HT-29 (cell line): Measurements from ENCODE around the gene WNT7B. TPM values are rescaled to one million over a fixed set of nuclear protein-coding genes. Genes with fewer than 3 reads are reported as not detected.

ENCODE experiments used
- DNase-seq: peaks from one replicate; pipeline ENCODE4 v3.0.0-alpha.2; 2015; ENCODE audit warnings: low spot score
- total RNA-seq: library from RNA; depleted of rRNA; stranded (reverse); fragments of >200 nt; shearing (Covaris generic); gene quantifications from 2 replicates; pipeline ENCODE4 v1.2.3, GENCODE V29; 2014

Gene WNT7B
- total RNA-seq, 1 experiment from 2014 or later: 31.4 TPM

- DNase-seq: no peak
These were observed 4.7 kb downstream of the WNT7B start for GRCh38 chr22:45972091-45972888.

- no peak for DNase-seq
These were observed 5.4 kb downstream of the WNT7B start for GRCh38 chr22:45971408-45972028.

- DNase-seq: no peak
These were observed 6.1 kb downstream of the WNT7B start for GRCh38 chr22:45970705-45971407.

- DNase-seq: no peak
These were observed 7.0 kb downstream of the WNT7B start for GRCh38 chr22:45969801-45970470.

GRCh38 chr22:45969414-45969799, 7.6 kb downstream of the WNT7B start:
- no peak for DNase-seq

GRCh38 chr22:45968751-45969413, 8.1 kb downstream of the WNT7B start:
- DNase-seq: no peak

GRCh38 chr22:45968003-45968650, 8.8 kb downstream of the WNT7B start:
- no peak for DNase-seq

GRCh38 chr22:45966895-45967365, 10.0 kb downstream of the WNT7B start:
- no peak for DNase-seq

- peak; percentile 55 for DNase-seq
These were observed 10.6 kb downstream of the WNT7B start for GRCh38 chr22:45966320-45966894.

- no peak for DNase-seq
These were observed 11.4 kb downstream of the WNT7B start for GRCh38 chr22:45965563-45965962.

GRCh38 chr22:45964926-45965527, 11.9 kb downstream of the WNT7B start:
- no peak for DNase-seq

- no peak for DNase-seq
These were observed 12.6 kb downstream of the WNT7B start for GRCh38 chr22:45964372-45964771.

- DNase-seq: no peak
These were observed 13.1 kb downstream of the WNT7B start for GRCh38 chr22:45963821-45964220.

- DNase-seq: no peak
These were observed 14.1 kb downstream of the WNT7B start for GRCh38 chr22:45962756-45963324.

GRCh38 chr22:45962434-45962718, 14.6 kb downstream of the WNT7B start:
- DNase-seq: no peak

- no peak for DNase-seq
These were observed 15.1 kb downstream of the WNT7B start for GRCh38 chr22:45961679-45962433.

- no peak for DNase-seq
These were observed 16.2 kb downstream of the WNT7B start for GRCh38 chr22:45960477-45961386.
